Dendritic cell treated with granulocyte-macrophage colony-stimulating factor and Interleukin-4, amounts not matched to agents 40 ng/mL and 50 ng/mL, for 4 days (primary cell): ENCODE data around the gene OTUD1.

Experiments used
- H3K27ac Mint-ChIP-seq: one replicate; pipeline ENCODE4 v1.8.0; 2022; ENCODE audit warnings: mild to moderate bottlenecking, mixed read lengths
- H3K27me3 Mint-ChIP-seq: one replicate; pipeline ENCODE4 v1.8.0; 2022; ENCODE audit warnings: mild to moderate bottlenecking, mixed read lengths
- H3K36me3 Mint-ChIP-seq: one replicate; pipeline ENCODE4 v1.8.0; 2022; ENCODE audit warnings: low read depth, mixed read lengths
- H3K4me1 Mint-ChIP-seq: one replicate; pipeline ENCODE4 v1.8.0; 2022; ENCODE audit warnings: low read depth, mixed read lengths
- H3K4me3 Mint-ChIP-seq: one replicate; pipeline ENCODE4 v1.8.0; 2022; ENCODE audit warnings: mild to moderate bottlenecking, moderate library complexity, mixed read lengths
- H3K9me3 Mint-ChIP-seq: one replicate; pipeline ENCODE4 v1.8.0; 2022; ENCODE audit warnings: mixed read lengths
- intact Hi-C: fragments of 100-400 bp; cut with micrococcal nuclease; formaldehyde crosslinking; loops from one replicate; pipeline ENCODE4 v1.15.0; 2022

OTUD1 gene

DNA sequence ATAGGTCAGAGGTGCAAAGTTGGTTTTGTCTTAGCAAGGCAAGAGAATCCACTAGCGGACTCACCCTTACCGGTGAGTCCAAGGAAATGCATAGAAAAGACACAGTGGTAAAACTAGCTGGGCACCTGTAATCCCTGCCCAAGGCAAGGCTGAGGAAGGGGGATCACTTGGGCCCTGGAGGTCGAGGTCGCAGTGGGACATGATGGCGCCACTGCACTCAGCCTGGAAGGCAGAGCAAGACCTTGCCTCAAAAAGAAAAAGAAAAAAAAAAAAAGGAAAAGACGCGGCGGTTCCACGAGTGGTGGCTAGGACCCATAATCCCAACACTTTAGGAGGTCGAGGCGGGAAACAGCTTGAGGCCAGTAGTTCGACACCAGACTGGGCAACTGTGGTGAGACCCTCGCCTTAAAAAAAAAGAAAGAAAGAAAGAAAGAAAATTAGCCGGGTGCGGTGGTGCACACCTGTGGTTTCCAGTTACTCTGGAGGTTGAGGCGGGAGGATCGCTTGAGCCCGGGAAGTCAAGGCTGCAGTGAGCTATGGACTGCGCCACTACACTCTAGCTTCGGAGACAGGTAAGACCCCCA lies 820 bp upstream of the OTUD1 start:
- intact Hi-C loops = loop anchor here (2.0 kb wide), 1 partner anchor 61 kb away; no protein-coding TSS in a partner anchor
- H3K4me3 Mint-ChIP-seq = peak overlapping the region; percentile 86
- peaks cover 60% of the 10 kb centered on the region for H3K4me1 Mint-ChIP-seq
- no peaks in the 10 kb centered on the region for H3K9me3 Mint-ChIP-seq
- H3K36me3 Mint-ChIP-seq = peaks cover 6% of the 10 kb centered on the region
- peak overlapping the region; percentile 93 for H3K27ac Mint-ChIP-seq
- H3K27me3 Mint-ChIP-seq = no peaks in the 10 kb centered on the region

GRCh38 chr10:23439452-23439960 lies 631 bp downstream of the OTUD1 start:
- Mint-ChIP-seq H3K36me3 (peaks cover 17% of the 10 kb centered on the region), H3K4me1 (peaks cover 62% of the 10 kb centered on the region), H3K4me3 (peak overlapping the region; percentile 85), H3K27ac (peak overlapping the region; percentile 93), H3K27me3 (no peaks in the 10 kb centered on the region), H3K9me3 (no peaks in the 10 kb centered on the region)
- intact Hi-C loops = loop anchor here (2.0 kb wide), 1 partner anchor 63 kb away; no protein-coding TSS in a partner anchor

DNA sequence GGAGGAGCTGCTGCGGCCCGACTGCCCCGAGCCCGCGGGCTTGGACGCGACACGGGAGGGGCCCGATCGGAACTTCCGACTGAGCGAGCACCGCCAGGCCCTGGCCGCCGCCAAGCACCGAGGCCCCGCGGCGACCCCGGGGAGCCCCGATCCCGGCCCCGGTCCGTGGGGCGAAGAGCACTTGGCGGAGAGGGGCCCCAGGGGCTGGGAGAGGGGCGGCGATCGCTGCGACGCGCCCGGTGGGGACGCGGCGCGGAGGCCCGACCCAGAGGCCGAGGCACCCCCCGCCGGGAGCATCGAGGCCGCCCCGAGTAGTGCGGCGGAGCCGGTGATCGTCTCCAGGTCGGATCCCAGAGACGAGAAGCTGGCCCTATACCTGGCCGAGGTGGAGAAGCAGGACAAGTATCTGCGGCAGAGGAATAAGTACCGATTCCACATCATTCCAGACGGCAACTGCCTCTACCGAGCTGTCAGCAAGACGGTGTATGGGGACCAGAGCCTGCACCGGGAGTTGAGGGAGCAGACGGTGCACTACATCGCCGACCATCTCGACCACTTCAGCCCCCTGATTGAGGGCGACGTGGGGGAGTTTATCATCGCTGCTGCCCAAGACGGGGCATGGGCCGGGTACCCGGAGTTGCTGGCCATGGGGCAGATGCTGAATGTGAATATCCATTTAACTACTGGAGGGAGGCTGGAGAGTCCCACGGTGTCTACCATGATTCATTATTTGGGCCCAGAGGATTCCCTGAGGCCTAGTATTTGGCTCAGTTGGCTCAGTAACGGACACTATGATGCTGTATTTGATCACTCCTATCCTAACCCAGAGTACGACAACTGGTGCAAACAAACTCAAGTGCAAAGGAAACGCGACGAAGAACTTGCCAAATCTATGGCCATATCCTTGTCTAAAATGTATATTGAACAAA lies 1.4 kb downstream of the OTUD1 start:
- Mint-ChIP-seq H3K36me3 (peaks cover 24% of the 10 kb centered on the region), H3K4me1 (peaks cover 55% of the 10 kb centered on the region), H3K4me3 (peak overlapping the region; percentile 85), H3K27ac (peak overlapping the region; percentile 93), H3K27me3 (no peaks in the 10 kb centered on the region), H3K9me3 (no peaks in the 10 kb centered on the region)
- intact Hi-C loops = loop anchor here (2.0 to 10.0 kb wide), 3 partner anchors 63 to 205 kb away; no protein-coding TSS in a partner anchor

DNA sequence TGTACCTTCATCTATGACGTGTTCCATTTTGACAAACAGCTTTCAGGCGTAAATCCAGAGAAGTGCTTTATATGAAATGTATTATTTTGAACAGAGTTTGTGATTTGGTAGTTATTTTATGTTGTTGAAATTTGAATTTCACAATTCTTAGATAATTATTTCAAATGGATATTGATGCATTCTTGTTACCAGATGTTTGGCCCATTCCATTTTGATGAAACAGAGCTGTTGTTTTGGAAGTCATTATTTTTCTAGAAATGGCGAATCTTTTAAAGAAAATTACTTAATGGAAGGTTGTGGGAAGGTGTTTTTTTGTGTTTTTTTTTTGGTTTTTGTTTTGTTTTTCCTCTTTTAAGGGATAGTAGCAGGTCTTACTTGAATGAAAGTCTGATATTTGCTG lies 2.4 kb downstream of the OTUD1 start:
- no peaks in the 10 kb centered on the region for H3K27me3 Mint-ChIP-seq
- intact Hi-C loops = loop anchor here (10.0 kb wide), 2 partner anchors 116 to 204 kb away; no protein-coding TSS in a partner anchor
- H3K27ac Mint-ChIP-seq = no peak overlapping the region
- H3K9me3 Mint-ChIP-seq = no peaks in the 10 kb centered on the region
- H3K4me1 Mint-ChIP-seq = peaks cover 46% of the 10 kb centered on the region
- H3K4me3 Mint-ChIP-seq = peak overlapping the region; percentile 85
- peaks cover 29% of the 10 kb centered on the region for H3K36me3 Mint-ChIP-seq

- peaks cover 29% of the 10 kb centered on the region for H3K36me3 Mint-ChIP-seq
- H3K27ac Mint-ChIP-seq = no peak overlapping the region
- no peak overlapping the region for H3K4me3 Mint-ChIP-seq
- intact Hi-C loops = loop anchor here (10.0 kb wide), 2 partner anchors 118 to 202 kb away; no protein-coding TSS in a partner anchor
- no peaks in the 10 kb centered on the region for H3K27me3 Mint-ChIP-seq
- H3K4me1 Mint-ChIP-seq = peaks cover 36% of the 10 kb centered on the region
- H3K9me3 Mint-ChIP-seq = no peaks in the 10 kb centered on the region
Measured at GRCh38 chr10:23442936-23443335, 4.1 kb downstream of the OTUD1 start.

- intact Hi-C loops = loop anchor here (10.0 kb wide), 2 partner anchors 121 to 199 kb away; no protein-coding TSS in a partner anchor
- H3K4me3 Mint-ChIP-seq = no peak overlapping the region
- H3K4me1 Mint-ChIP-seq = peaks cover 45% of the 10 kb centered on the region
- H3K9me3 Mint-ChIP-seq = no peaks in the 10 kb centered on the region
- H3K27ac Mint-ChIP-seq = no peak overlapping the region
- H3K27me3 Mint-ChIP-seq = no peaks in the 10 kb centered on the region
- H3K36me3 Mint-ChIP-seq = peaks cover 24% of the 10 kb centered on the region
Measured at GRCh38 chr10:23445591-23445990, 6.7 kb downstream of the OTUD1 start.

GRCh38 chr10:23448323-23448722 lies 9.4 kb downstream of the OTUD1 start:
- H3K27ac Mint-ChIP-seq = no peak overlapping the region
- no peaks in the 10 kb centered on the region for H3K27me3 Mint-ChIP-seq
- H3K4me1 Mint-ChIP-seq = peaks cover 45% of the 10 kb centered on the region
- intact Hi-C loops = loop anchor here (10.0 kb wide), 2 partner anchors 124 to 196 kb away; no protein-coding TSS in a partner anchor
- H3K9me3 Mint-ChIP-seq = no peaks in the 10 kb centered on the region
- H3K36me3 Mint-ChIP-seq = peaks cover 20% of the 10 kb centered on the region
- H3K4me3 Mint-ChIP-seq = no peak overlapping the region

DNA sequence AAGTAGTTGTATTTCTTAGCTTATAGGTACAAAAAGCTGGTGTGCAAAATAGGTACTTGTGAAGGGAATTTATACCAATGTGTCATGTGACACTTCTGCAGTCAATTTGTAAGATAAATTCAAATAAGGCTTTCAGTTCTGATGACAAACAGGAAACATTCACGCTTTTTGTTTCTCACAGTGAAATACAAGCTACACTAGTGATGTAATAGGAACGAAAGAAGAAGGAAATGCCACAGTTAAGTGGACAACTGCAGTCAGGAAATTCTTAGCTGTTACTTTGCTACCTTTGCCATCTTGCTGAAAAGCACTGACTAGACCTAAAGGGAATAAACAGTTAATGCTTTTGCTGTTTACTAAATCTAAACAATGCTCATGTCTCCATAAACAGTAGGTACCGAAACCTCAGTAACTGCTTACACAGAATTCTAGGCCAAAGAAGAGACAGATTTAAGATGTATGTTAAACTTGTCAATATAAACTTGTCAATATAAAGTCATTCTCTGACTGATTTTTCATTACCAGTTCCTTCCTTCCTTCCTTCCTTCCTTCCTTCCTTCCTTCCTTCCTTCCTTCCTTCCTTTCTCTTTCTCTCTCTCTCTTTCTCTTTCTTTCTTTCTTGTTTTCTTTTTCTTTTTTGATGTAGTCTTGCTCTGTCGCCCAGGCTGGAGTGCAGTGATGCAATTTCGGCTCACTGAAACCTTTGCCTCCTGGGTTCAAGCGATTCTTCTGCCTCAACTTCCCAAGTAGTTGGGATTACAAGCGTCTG lies 10.1 kb downstream of the OTUD1 start:
- H3K27ac Mint-ChIP-seq = no peak overlapping the region
- peaks cover 43% of the 10 kb centered on the region for H3K4me1 Mint-ChIP-seq
- no peaks in the 10 kb centered on the region for H3K9me3 Mint-ChIP-seq
- no peak overlapping the region for H3K4me3 Mint-ChIP-seq
- no peaks in the 10 kb centered on the region for H3K27me3 Mint-ChIP-seq
- intact Hi-C loops = loop anchor here (10.0 kb wide), 2 partner anchors 124 to 196 kb away; no protein-coding TSS in a partner anchor
- H3K36me3 Mint-ChIP-seq = peaks cover 17% of the 10 kb centered on the region

GRCh38 chr10:23452033-23452655 lies 13.3 kb downstream of the OTUD1 start:
- peak overlapping the region; percentile 76 for H3K27ac Mint-ChIP-seq
- intact Hi-C loops = loop anchor here (5.0 kb wide), 1 partner anchor 70 kb away; no protein-coding TSS in a partner anchor
- no peaks in the 10 kb centered on the region for H3K9me3 Mint-ChIP-seq
- no peaks in the 10 kb centered on the region for H3K27me3 Mint-ChIP-seq
- H3K4me1 Mint-ChIP-seq = peaks cover 39% of the 10 kb centered on the region
- no peaks in the 10 kb centered on the region for H3K36me3 Mint-ChIP-seq
- no peak overlapping the region for H3K4me3 Mint-ChIP-seq

- peaks cover 38% of the 10 kb centered on the region for H3K4me1 Mint-ChIP-seq
- no peaks in the 10 kb centered on the region for H3K9me3 Mint-ChIP-seq
- H3K36me3 Mint-ChIP-seq = no peaks in the 10 kb centered on the region
- H3K4me3 Mint-ChIP-seq = no peak overlapping the region
- no peaks in the 10 kb centered on the region for H3K27me3 Mint-ChIP-seq
- no peak overlapping the region for H3K27ac Mint-ChIP-seq
- intact Hi-C loops = loop anchor here (5.0 kb wide), 1 partner anchor 69 kb away; no protein-coding TSS in a partner anchor
Measured at GRCh38 chr10:23453465-23453864, 14.6 kb downstream of the OTUD1 start.

DNA sequence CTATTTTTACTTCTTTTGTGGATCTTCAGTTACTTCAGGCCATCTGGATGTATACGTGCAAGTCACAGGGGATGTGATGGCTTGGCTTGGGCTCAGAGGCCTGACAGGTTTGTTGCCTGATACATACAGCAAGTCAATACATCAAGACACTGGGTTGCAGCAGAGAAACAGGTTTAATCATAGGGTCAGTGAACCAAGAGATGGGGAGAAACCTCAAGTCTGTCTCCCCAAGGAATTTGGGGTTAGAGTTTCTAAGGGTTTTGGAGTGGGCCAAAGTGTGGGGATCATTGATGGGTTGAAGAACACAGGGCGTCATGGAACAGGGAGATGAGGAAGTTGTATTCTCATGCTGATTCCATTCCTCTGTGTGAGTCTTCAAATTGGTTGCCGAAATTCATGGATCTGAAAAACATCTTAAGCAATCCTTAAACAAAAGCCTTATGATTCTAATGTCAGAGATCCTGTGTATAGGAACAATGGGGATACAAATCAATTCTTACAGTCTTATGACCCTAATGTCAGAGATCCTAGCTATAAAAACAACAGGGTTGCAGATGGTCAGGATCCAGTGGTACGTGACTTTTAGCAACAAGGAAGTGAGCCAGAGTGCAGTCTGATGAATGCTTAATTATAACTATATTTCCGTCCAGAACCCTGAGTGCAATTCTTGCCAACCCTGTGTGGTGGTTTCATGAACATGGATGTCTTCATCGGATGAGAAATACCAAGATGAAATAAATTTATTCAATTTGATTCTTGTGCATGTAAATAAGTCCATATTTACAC lies 18.9 kb downstream of the OTUD1 start:
- no peak overlapping the region for H3K27ac Mint-ChIP-seq

GRCh38 chr10:23459308-23459939 lies 20.5 kb downstream of the OTUD1 start:
- Mint-ChIP-seq H3K4me3 (no peak overlapping the region), H3K4me1 (peaks cover 4% of the 10 kb centered on the region), H3K27me3 (no peaks in the 10 kb centered on the region), H3K27ac (no peak overlapping the region), H3K36me3 (no peaks in the 10 kb centered on the region), H3K9me3 (no peaks in the 10 kb centered on the region)
- intact Hi-C loops = no loop called here

More for the DNA sequence above, 18.9 kb downstream of the OTUD1 start:
- H3K4me3 Mint-ChIP-seq = no peak overlapping the region
- peaks cover 4% of the 10 kb centered on the region for H3K4me1 Mint-ChIP-seq
- no peaks in the 10 kb centered on the region for H3K27me3 Mint-ChIP-seq
- intact Hi-C loops = no loop called here
- H3K9me3 Mint-ChIP-seq = no peaks in the 10 kb centered on the region
- H3K36me3 Mint-ChIP-seq = no peaks in the 10 kb centered on the region
